ENCODE data around the gene PATJ. TPM values are rescaled to one million over a fixed set of nuclear protein-coding genes. Genes with fewer than 3 reads are reported as not detected.
"Not testable (repeated sequence)": the region's sequence is repeated elsewhere in the genome, so short reads cannot be mapped to it uniquely, and the experiment has no call there.

Gene PATJ
- total RNA-seq, 2 donors from 2014 or later: 15.2 to 23.5 TPM

- intact Hi-C loops (cut with DNase I): loop anchor here in 1 of 2 donors (5.0 kb wide), 1 partner anchor 99 kb away; no protein-coding TSS in a partner anchor
- peak; percentile 86 for DNase-seq (ENCODE audit: low spot score)
Observed at GRCh38 chr1:61742620-61743430, 545 bp downstream of the PATJ start.

GRCh38 chr1:61743431-61743705 is 1.1 kb downstream of the PATJ start:
- intact Hi-C loops (cut with DNase I): loop anchor here in 1 of 2 donors (5.0 kb wide), 1 partner anchor 99 kb away; no protein-coding TSS in a partner anchor
- no peak for DNase-seq (ENCODE audit: low spot score)

GRCh38 chr1:61743716-61744580 is 1.7 kb downstream of the PATJ start:
- no peak for DNase-seq (ENCODE audit: low spot score)
- intact Hi-C loops (cut with DNase I): loop anchor here in 1 of 2 donors (5.0 kb wide), 1 partner anchor 98 kb away; no protein-coding TSS in a partner anchor

GRCh38 chr1:61746813-61747212 is 4.5 kb downstream of the PATJ start:
- no peak for DNase-seq (ENCODE audit: low spot score)
- intact Hi-C loops (cut with DNase I): no loop called here

- intact Hi-C loops (cut with DNase I): no loop called here
Observed at GRCh38 chr1:61748566-61748965, 6.3 kb downstream of the PATJ start.

GRCh38 chr1:61749574-61749973 is 7.3 kb downstream of the PATJ start:
- no peak for DNase-seq (ENCODE audit: low spot score)
- intact Hi-C loops (cut with DNase I): no loop called here

More at GRCh38 chr1:61748566-61748965, 6.3 kb downstream of the PATJ start:
- no peak for DNase-seq (ENCODE audit: low spot score)

DNA sequence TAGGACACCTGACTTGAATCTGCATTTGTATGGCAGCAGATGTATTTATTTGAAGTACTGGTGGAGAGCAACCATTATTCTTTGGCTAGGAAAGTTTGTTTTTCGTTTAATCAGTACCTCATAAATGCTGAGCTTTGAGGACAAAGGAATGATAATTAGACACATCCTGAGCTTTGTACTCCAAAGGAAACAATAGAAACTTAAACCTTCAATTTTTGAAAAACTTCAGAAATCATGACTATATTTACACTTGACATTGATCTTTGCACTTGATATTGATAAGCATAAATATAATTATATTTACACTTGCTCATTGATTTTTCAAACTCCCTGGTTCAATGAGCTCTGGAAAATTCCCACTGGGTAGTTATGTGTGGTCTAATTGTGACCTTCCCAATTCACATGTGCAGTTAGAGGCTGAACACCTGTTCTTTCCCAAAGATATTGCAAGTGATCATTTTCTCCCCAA is 10.7 kb downstream of the PATJ start:
- intact Hi-C loops (cut with DNase I): no loop called here
- DNase-seq (ENCODE audit: low spot score): no peak

GRCh38 chr1:61753998-61754508 is 11.8 kb downstream of the PATJ start:
- intact Hi-C loops (cut with DNase I): no loop called here
- no peak for DNase-seq (ENCODE audit: low spot score)

DNA sequence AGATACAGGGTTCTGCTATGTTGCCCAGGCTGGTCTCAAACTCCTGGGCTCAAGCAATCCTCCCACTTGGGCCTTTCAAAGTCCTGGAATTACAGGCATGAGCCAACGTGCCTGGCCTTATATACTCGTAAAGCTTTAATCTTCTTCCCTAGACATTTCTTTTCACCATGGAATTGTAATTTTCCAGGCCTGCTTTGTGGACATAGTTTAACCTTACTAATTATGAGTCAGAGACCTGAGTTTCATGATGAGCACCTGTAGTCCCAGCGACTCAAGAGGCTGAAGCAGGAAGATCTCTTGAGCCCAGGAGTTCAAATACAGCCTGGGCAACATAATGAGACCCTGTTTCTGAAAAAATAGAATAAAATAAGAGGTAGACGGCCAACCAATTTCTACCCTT is 12.3 kb downstream of the PATJ start:
- intact Hi-C loops (cut with DNase I): no loop called here
- no peak for DNase-seq (ENCODE audit: low spot score)

- no peak for DNase-seq (ENCODE audit: low spot score)
- intact Hi-C loops (cut with DNase I): no loop called here
Observed at GRCh38 chr1:61756773-61757172, 14.5 kb downstream of the PATJ start.

- no peak for DNase-seq (ENCODE audit: low spot score)
- intact Hi-C loops (cut with DNase I): no loop called here
Observed at GRCh38 chr1:61757950-61758349, 15.7 kb downstream of the PATJ start.

- DNase-seq (ENCODE audit: low spot score): no peak
- intact Hi-C loops (cut with DNase I): no loop called here
Observed at GRCh38 chr1:61770131-61770530, 27.9 kb downstream of the PATJ start.

GRCh38 chr1:61776091-61776490 is 33.8 kb downstream of the PATJ start:
- intact Hi-C loops (cut with DNase I): no loop called here
- no peak for DNase-seq (ENCODE audit: low spot score)

DNA sequence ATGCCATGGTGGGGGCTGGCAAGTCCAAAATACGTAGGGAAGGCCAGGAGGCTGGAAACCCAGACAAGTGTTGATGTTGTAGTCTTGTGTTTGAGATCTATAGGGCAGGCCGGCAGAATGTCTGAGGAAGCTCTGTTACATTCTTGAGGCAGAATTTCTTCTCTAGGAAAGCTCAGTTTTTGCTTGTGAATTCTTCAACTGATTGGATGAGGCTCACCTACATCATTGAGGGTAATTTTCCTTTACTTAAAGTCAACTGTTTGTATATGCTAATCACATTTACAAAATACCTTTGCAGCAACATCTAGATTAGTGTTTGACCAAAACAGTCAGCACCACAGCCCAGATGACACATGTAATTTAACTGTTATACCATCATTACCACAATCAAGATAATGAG is 37.0 kb downstream of the PATJ start:
- no peak for DNase-seq (ENCODE audit: low spot score)
- intact Hi-C loops (cut with DNase I): no loop called here

DNA sequence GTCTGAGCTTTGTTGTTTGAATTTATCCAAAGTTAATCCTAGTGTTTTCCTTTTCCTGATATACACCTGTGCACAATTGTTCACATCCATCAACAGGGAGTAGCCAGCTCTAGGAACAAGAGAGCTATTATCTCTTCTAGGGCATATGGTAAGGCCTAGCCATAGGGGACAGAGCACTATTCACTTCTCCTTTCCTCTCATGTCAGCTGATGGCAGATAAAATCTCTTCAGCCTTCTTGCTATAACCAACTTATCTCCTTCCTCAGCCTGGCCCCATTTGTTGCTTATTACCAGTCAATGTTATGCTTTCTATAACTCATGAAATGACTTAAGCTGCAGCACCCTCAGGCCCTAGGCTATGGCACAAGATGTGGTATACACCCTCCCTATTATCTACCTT is 38.9 kb downstream of the PATJ start:
- no peak for DNase-seq (ENCODE audit: low spot score)
- intact Hi-C loops (cut with DNase I): no loop called here

DNA sequence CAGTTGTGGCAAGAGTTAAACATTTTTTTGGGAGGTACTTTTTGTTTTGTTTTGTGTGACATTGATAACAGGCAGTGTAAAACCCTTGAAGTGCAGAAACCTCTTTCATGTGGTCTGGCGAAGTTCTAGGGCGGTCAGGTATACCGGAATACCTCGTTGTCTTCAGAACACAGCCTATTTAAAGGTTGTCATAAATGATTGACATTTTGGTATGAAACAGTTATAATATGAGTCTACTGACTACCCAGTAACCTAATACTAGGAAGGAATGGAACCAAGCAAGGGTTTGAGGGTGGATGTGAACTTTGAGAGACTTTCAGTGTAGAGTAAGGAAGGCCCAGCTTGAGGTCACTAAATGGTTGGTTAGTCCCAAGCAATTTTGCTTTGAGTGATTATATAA is 40.5 kb downstream of the PATJ start:
- intact Hi-C loops (cut with DNase I): no loop called here
- no peak for DNase-seq (ENCODE audit: low spot score)

DNA sequence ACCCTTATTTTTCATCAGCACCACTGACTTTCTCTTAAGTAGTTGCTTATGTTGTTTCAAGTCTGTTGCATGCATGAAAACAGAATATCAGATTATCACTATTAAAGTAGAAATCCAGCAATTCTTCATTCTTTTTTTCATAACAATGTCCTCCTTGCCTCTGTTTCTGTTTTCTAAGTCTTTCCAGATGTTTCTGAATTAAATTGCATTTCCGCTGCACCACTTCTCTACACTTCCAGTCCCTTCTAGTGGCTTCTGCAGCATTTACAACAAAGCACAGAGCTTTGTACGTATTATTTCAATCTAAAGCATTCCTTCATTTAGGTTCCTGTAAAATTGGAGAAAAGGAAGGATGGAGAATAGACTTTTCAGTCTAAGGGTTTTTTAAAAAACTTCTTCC is 42.4 kb downstream of the PATJ start:
- intact Hi-C loops (cut with DNase I): no loop called here
- no peak for DNase-seq (ENCODE audit: low spot score)

DNA sequence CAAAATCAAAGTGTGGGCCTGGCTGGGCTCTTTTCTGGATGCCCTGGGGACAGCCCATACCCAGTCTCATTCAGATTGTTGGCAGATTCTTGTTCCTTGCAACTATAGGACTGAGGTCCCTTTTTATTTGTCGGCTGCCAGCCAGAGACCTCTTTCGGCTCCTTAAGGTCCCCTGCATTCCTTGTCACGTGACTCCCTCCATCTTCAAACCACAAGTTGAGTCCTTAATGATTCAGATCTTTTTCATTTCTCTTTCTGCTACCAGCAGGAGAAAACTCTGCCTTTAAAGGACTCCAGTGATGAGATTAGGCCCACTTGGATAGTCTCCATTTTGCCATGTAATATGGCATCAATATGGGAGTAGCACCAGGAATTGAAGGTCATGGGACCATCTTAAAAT is 48.6 kb downstream of the PATJ start:
- intact Hi-C loops (cut with DNase I): no loop called here

GRCh38 chr1:61797045-61797755 is 54.9 kb downstream of the PATJ start:
- intact Hi-C loops (cut with DNase I): no loop called here
- DNase-seq (ENCODE audit: low spot score): no peak

More for the DNA sequence above, 48.6 kb downstream of the PATJ start:
- DNase-seq (ENCODE audit: low spot score): no peak

GRCh38 chr1:61801047-61801446 is 58.8 kb downstream of the PATJ start:
- intact Hi-C loops (cut with DNase I); DNase-seq (ENCODE audit: low spot score): not testable (repeated sequence)

All from posterior vena cava (tissue), 2 donors.